ENCODE results near the gene PNMT.

Gene PNMT, protein sequence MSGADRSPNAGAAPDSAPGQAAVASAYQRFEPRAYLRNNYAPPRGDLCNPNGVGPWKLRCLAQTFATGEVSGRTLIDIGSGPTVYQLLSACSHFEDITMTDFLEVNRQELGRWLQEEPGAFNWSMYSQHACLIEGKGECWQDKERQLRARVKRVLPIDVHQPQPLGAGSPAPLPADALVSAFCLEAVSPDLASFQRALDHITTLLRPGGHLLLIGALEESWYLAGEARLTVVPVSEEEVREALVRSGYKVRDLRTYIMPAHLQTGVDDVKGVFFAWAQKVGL

DNA sequence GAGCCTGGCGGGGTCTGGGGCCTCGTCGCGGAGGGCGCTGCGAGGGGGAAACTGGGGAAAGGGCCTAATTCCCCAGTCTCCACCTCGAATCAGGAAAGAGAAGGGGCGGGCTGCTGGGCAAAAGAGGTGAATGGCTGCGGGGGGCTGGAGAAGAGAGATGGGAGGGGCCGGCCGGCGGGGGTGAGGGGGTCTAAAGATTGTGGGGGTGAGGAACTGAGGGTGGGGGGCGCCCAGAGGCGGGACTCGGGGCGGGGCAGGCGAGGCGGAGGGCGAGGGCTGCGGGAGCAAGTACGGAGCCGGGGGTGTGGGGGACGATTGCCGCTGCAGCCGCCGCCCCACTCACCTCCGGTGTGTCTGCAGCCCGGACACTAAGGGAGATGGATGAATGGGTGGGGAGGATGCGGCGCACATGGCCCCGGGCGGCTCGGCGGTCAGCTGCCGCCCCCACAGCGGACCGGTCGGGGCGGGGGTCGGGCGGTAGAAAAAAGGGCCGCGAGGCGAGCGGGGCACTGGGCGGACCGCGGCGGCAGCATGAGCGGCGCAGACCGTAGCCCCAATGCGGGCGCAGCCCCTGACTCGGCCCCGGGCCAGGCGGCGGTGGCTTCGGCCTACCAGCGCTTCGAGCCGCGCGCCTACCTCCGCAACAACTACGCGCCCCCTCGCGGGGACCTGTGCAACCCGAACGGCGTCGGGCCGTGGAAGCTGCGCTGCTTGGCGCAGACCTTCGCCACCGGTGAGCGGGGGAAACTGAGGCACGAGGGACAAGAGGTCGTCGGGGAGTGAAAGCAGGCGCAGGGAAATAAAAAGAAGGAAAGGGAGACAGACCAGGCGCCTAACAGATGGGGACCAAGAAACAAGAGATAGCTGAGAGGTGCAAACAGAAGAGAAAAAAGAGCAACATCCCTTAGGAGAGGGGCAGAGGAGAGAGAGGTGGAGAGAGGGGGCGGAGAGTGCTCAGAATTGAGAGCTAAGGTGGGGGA lies at the start of gene PNMT:
PNMT (plus strand) TSS at position 509 of the 980 bp plus-strand sequence; CDS start at position 532, 23 bp downstream.
- no peak for DNase-seq (ENCODE audit: low read depth)
- peak within 1 kb of the TSS; percentile 36 for H3K4me3 ChIP-seq (ENCODE audit: low read depth, low read length)

DNA sequence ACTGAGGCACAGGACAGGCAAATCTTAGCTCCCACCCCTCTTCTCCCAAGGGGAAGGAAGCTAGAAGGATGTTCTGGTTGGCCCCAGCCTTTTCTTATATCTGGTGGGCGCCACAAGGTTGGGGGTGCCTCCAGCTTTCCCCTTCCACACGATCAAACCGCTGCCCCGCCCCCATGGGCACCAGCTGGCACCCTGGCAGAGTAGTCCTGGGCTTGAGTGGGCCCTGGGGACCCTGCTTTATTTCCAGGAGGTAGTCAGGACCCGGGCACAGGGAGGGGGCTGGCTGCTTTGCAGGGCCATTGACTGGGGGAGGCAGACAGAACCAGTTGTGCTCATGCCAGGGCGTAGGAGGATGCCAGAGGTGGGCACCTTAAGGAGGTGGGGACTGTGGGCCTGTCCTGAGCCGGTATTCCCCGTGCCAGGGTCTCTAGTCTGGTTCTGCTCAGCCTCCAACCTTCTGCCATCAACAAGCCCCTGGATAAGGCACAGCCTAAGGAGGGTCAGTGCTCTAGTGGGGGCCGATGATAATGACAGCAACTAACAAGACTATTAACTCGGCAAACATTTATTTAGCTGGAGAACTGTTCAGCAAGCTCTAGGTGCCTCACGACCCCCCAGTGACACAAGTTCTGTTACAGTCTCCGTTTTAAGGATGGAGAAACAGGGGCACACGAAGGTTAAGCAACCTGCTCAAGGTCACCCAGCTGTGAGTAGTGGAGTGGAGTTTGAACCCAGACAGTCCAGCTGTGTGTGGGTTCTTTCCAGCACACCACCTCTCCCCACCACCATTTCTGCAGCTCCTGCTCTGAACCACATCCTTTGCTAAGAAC lies 49.1 kb upstream of the PNMT start:
- H3K4me3 ChIP-seq (ENCODE audit: low read depth, low read length): no peak overlapping the region
- DNase-seq (ENCODE audit: low read depth): no peak

DNA sequence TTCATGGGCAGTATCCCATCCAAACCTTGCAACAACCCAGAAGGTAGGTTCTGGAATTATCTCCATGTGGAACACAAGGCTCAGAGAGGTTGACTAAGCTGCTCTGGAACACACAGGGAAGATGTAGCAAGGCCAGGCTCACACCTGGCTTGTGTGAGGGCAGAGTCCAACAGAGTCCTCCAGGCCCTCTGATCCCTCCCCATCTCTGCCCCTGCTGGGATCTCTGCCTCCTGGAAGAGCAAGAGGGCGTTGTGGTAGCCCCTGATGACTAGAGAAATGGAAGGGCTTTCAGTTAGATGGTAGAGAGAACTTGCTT lies 48.5 kb upstream of the PNMT start:
- H3K4me3 ChIP-seq (ENCODE audit: low read depth, low read length): no peak overlapping the region
- no peak for DNase-seq (ENCODE audit: low read depth)

DNA sequence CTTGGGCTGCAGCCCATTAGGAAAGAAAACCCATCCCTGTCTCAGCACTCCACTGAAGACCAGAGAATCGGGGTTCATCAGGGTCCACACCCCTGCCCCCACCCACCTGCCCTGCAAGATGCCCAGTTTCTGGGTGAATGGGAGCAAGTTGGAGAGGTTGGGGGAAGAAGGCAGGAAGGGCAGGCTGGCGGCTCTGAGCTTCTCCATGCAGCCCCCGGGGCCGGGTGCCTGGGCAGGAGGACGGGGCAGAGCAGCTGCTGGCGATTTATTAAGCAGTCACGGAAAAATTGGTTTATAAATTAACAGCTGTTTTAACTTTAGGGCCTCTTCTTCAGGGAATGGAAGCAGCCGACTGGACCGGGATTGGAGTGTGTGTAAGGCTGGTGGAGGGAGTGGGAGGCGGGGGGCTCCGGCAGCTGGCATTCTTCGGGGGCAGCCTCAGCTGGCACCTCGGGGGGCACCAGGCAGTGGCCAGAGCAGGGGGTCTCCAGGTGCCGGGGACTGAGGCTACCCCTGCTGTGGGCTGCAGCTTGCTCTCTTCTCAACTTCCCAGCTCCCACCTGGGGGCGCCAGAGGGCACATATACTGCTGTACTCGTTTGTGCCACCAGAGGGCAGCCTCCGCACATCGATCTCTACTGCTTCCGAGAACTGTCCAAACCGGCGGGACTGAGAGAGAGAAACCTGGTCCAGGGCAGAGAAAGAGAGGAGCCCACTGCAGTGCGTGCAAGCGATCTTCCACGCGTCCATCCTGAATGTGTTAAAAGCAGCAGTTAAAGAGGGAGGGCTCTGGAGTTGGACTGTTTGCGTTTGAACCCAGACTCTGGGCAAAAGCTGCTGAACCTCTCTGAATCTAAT lies 46.5 kb upstream of the PNMT start:
- no peak overlapping the region for H3K4me3 ChIP-seq (ENCODE audit: low read depth, low read length)
- peak; percentile 13 for DNase-seq (ENCODE audit: low read depth)

DNA sequence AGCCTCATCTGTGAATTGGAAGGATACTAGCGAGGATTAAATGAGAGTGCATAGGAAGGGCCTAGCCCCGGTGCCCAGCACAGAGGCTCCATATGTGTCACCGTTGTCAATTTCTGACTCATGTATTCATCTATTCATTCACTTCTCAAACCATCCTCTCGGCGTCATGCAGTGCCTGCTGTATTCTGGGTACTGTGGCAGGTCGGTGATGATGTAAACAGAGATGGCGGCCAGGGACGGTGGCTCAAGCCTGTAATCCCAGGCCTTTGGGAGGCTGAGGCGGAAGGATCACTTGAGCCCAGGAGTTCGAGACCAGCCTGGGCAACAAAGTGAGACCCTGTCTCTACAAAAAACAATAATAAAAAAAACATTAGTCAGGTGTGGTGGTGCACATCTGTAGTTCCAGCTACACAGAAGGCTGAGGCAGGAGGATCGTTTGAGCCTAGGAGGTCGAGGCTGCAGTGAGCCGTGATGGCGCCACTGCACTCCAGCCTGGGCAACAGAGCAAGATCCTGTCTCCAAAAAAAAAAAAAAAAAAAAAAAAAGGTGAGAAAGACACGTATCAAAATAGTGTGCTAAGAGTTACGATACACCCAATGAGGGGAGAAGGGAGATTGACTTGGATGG lies 45.8 kb upstream of the PNMT start:
- no peak for DNase-seq (ENCODE audit: low read depth)
- no peak overlapping the region for H3K4me3 ChIP-seq (ENCODE audit: low read depth, low read length)

DNA sequence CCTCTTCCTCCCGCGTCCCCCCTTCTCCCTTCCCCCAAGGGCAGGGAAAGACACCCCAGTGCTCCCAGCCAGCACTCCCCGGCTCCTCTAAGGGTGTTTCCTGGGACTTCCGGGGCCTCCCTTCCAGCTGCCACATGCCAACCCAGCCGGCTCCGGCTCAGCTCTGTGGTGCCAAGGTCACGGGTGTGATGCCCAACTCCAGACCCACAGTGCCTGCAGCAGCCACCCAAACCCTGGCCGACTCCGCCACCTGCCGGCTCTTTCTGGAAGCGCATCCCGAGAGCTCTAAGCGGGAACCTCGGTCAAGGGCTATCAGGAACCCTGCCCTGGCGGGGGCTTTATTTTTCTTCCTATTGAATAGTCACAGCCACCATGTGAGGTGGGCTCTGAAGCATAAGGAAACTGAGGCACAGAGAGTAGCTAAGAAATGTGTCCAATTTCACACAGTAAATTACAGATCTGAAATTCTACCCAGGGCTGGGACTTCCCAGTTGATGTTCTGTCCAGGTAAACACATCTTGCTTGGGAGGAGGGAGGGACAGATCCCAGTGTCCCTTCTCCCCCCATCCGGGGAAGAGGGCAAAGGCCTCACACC lies 44.8 kb upstream of the PNMT start:
- no peak for DNase-seq (ENCODE audit: low read depth)
- no peak overlapping the region for H3K4me3 ChIP-seq (ENCODE audit: low read depth, low read length)

DNA sequence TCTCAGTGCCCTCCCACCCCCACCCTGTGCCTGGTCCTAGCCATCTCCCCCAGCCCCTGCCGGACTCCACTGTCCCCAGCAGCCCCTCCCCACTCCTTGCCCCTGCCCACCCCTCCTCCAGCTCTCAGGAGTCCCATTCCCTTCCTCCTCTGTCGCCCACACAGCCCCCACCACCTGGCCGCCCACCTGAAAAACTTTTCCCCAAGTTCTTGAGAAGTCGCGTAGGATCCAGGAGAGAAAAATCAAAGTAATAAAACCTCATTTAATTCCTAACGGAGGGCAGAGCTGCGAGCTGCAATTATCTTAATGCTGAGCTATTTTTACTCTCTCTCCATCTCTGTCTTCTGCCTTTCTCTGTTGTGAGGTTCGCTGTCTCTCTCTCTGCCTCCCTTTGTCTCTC lies 43.9 kb upstream of the PNMT start:
- H3K4me3 ChIP-seq (ENCODE audit: low read depth, low read length): no peak overlapping the region
- no peak for DNase-seq (ENCODE audit: low read depth)

DNA sequence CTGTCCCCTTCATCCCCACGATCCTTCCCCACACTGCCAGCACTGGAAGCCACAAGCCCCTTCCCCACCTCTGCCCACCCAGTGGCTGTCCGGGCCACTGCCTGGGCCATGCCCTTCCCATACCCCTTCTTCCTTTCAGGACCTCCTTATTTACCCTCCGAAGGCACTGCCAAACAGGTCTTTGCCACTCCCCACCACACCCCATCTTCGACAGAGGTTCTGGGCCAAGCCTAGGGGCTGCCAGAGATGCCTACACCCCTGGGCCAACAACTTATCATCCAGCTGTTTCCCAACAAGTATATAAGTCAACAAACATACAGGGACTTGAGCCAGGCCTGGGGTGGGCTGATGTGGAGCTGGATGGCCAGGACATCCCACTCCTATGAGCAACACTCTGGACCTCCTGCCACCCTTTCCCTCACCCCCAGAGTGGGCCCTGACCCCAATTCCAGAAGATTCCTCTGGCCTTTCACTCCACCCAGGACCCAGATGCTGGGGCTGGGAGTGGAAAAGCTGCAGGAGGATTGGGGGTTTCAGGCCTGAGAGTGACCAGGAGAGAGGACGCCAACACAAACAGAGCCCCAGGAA lies 43.0 kb upstream of the PNMT start:
- no peak overlapping the region for H3K4me3 ChIP-seq (ENCODE audit: low read depth, low read length)
- DNase-seq (ENCODE audit: low read depth): no peak

DNA sequence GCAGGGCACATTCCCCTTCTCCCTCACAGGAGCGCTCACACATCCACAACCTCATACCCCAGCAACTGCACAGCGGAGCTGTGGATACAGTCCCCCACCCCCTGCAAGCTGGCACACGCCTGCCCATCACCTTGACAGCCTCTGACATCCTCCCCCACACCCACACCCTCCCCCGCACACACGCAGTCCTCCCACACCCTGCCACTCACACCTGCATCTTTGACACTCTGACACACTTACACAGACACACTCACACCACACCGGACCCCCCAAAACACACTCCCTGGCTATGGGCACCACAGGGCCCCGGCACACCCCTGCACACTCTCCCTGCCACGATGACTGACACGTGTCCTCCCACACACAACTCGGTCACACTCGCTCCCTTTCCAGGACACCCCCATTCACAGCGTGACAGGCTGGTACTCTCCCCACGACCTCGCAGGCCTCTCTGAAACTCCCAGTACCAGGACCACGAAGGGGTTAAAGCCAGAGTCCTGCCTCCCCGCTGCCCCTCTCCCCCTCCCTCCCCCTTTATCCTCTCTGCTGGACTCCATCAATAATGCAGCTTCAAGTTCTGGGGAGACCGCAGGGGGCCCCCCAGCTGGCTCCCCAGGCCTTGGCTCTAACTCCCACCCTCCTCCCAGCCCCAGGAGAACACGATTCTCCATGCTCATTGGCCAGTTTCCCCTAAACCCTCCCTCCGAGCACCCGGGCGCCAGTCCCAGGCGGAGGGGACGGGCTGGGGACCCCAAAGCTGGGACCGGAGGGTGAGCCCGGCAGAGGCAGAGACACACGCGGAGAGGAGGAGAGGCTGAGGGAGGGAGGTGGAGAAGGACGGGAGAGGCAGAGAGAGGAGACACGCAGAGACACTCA lies 41.8 kb upstream of the PNMT start, which contains the start of gene PPP1R1B:
PPP1R1B (plus strand) TSS at position 782 of the 876 bp plus-strand sequence. CDS start 441 bp downstream, outside the sequence.
- no peak for DNase-seq (ENCODE audit: low read depth)
- H3K4me3 ChIP-seq (ENCODE audit: low read depth, low read length): peak within 1 kb of the TSS; percentile 32

DNA sequence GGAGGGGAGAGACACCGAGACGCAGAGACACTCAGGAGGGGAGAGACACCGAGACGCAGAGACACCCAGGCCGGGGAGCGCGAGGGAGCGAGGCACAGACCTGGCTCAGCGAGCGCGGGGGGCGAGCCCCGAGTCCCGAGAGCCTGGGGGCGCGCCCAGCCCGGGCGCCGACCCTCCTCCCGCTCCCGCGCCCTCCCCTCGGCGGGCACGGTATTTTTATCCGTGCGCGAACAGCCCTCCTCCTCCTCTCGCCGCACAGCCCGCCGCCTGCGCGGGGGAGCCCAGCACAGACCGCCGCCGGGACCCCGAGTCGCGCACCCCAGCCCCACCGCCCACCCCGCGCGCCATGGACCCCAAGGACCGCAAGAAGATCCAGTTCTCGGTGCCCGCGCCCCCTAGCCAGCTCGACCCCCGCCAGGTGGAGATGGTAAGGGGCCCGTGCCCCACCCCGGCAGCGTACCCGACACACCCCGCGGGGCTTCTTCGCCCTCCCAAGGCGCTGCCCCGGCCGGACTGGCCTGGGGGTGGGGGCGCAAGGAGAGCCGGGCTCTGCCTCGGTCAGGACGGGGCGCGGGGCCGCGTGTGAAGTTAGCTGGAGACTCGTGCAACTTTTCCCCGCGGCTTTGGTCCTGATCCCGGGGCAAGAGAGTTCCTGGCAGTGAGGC lies 41.1 kb upstream of the PNMT start:
- DNase-seq (ENCODE audit: low read depth): no peak
- H3K4me3 ChIP-seq (ENCODE audit: low read depth, low read length): peak overlapping the region; percentile 32

DNA sequence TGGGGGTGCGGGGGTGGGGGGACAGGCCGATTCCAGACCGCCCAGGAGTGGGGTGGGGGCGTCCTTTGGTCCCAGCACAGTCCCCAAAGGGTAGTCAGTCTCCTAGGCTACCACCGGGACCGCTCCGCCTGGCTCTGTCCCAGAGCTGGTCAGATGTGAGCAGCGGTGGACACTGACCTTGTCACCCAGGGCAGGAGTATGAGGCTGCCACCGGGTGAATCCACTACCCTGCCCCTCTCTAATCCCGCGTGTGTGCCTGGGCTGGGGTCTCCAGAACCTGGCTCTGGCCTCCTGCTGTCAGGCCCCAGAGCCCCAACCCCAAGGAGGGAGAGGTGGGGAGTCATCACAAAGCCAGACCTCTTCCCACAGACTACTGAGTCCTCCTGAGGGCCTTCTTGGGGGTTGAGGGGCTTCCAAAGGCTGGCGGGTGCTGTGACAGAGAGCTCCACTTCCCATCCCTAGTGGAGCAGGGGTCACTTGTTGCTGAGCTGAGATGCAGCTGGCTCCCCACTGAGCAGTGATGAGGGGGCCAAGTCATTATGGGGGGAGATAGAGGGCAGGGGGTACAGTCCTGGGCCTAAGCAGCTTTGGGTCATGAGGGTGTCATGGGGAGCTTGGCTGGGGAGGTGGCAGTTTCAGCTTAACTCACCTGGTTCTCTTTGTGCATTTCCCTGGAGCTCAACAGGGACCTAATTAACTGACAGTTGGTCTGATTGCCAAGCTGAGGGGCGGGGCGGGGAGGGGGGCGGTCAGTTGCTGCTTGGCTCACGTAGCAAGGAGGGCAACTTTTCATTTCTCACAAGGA lies 40.3 kb upstream of the PNMT start:
- no peak for DNase-seq (ENCODE audit: low read depth)
- no peak overlapping the region for H3K4me3 ChIP-seq (ENCODE audit: low read depth, low read length)

DNA sequence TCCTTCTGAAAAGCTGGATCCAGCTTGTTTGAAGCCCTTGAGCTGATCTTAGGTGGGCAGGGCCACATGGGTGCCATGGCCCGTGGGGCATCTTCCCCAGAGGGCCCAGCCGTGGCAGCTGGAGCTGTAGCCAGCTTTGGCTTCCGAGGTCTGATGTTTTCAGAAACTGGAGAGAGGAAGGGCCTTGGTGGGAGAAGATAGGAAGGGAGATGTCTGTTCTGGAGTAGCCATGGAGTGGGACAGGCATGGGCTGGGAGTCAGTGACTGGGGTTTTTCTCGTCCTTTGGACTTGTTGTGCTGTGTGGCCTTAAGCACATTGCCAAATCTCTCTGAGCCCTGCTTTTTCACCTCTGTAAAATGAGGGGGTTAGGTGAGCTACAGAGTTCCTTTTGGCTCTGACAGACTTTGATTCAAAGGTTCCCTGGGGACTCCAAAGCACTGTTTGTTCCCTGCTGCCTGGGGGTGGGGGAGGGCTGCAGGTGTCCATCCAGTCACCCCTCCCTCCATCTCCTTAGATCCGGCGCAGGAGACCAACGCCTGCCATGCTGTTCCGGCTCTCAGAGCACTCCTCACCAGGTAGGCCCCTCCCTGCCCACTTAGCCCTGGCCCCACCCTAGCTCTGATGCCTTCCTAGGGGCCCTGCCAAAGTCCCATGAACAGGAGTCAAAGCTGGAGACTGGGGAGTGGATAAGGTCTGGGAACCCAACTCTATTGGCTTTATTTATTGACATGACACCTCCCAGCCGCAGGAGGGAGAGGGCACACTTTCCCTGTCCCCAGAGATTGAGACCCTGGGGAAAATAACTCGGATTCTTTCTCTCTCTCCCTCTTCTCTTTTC lies 39.4 kb upstream of the PNMT start:
- DNase-seq (ENCODE audit: low read depth): no peak
- H3K4me3 ChIP-seq (ENCODE audit: low read depth, low read length): no peak overlapping the region

DNA sequence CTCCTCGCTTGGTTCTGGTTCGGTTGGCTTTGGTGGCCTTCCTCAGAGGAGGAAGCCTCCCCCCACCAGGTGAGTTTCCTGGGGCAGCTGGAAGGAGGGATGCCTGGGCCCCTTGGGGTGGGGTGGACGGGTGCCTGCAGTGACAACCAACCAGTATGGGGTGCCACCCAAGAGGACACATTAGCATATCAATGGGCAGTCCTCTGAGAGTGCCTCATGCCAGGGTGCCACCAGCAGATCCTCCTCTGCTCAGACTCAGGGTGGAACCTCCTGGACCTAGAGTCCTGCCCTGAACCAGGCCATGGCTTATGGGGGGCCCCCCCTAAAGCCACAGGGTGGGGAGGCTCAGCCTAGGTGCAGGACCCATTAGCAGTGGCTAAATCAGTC lies 38.8 kb upstream of the PNMT start:
- no peak overlapping the region for H3K4me3 ChIP-seq (ENCODE audit: low read depth, low read length)
- no peak for DNase-seq (ENCODE audit: low read depth)

DNA sequence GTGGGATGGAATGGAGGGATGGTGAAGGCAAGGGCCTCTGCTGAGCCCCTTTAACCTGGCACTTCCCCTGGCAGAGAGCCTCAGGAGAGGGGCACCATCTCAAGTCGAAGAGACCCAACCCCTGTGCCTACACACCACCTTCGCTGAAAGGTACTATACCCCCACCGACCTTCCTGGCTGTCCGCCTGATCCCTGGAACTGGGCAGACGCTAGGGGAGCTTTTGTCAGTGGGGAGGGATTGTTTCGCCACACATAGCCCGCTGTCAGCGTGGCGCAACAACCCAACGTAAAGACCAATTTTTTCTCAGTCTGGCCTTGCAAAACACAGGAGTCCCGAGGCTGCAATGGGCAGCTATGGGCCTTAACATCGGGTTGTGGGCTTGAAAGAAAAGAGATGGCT lies 38.4 kb upstream of the PNMT start:
- no peak overlapping the region for H3K4me3 ChIP-seq (ENCODE audit: low read depth, low read length)
- no peak for DNase-seq (ENCODE audit: low read depth)

DNA sequence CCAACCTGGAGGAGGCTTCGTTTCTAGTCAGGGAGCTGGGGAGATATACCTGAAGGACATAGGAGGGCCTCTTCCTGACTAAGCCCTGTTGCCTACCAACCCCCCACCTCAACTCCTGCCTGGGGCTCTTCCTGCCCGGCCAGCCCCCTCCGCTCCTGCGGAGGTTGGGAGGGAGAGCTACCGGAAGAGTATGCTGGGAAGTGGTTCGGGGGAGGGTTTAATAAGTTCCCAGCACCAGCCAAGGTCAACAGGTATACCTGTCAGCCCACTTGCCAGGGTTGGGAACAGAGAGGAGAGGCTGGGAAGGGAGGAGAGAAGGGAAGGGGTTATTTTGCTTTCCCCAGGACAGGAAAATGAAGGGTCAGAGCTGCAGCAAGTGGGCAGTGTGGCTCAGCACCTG lies 36.9 kb upstream of the PNMT start:
- DNase-seq (ENCODE audit: low read depth): no peak
- no peak overlapping the region for H3K4me3 ChIP-seq (ENCODE audit: low read depth, low read length)

Measured in skeletal muscle cell (primary cell).